ENCODE data around the gene CYBC1.

GRCh38 chr17:82445542-82445941, 5.0 kb downstream of the CYBC1 start:
- TF ChIP-seq CTCF (IDR thresholded peaks at IDR 0.05 in 4 of 5, conservative IDR thresholded peaks at IDR 0.05 in 1 of 5) (no peak), POLR2A (IDR thresholded peaks at IDR 0.05) (no peak)
